ENCODE measurements around the gene FCF1.
A peak's percentile ranks its signal among the peaks of the same experiment; 100 is the strongest.
"Not testable (repeated sequence)": the region's sequence is repeated elsewhere in the genome, so short reads cannot be mapped to it uniquely, and the experiment has no call there.

FCF1 gene

DNA sequence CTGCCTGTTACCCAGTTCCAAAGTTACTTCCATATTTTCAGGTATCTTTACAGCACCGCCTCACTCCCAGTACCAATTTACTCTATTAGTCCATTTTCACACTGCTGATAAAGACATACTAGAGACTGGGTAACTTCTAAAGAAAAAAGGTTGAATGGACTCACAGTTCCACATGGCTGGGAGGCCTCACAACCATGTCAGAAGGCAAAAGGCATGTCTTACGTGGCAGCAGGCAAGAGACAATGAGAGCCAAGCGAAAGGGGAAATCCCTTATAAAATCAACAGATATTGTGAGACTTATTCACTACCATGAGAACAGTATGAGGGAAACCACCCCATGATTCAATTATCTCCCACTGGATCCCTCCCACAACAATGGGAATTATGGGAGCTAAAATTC lies 9.9 kb upstream of the FCF1 start:
- DNase-seq: no peak

DNA sequence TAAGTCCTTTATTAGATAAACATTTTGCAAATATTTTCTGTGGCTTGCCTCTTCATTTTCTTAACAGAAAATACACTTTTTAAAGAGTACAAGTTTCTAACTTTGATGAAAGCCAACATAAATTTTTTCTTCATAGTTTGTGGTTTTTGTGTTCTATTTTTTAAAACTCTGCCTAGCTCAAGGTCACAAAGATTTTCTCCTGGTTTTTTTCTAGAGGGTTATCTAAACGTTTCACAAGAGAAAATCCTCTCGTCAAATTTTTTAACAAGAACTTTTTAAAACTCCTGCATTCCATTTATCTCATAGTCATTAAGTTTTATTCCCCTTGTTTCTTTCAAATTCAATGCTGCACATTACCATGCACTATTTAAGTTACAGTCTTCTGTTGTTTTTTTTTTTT lies 8.3 kb upstream of the FCF1 start:
- DNase-seq: no peak

DNA sequence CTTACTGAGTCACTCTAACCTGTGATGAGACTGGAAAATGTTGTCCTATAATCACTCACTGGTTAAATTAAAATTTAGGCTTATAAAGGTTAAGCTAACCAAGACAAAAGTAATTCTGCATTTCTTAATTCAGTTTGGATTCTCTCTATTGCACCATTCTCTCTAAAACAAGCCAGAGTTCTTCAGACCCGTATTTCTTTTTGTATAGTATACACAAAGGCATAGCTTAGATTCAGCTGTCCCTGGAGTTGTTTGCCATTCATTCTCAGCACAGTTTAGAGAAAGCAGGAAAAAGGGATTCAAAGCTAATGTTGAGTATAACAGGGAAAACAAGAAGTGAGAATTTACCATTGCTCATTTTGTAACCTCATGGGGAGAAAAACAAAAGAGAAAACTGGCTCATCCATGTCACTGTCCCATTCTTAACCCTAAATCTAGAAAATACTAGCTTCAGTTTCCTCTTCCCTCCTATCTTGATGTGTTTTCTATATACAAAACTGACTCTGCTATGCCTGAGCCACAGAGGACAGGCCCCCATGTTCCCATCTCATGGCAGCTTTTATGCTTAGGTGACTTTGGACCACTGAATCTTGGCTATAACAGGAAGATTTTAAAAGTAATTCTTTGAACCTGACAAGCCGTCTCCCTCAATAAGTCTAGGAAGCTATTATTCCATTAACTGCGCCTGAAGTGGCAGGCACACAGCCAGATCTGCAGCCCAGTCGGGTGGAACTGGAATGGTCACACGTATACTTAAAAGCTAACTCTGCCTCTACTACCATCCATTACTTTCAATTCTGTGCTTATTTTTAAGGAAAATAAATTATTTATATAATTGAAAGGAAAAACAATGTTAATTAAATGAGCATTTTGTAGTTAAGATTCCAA lies 7.1 kb upstream of the FCF1 start:
- no peak for DNase-seq

DNA sequence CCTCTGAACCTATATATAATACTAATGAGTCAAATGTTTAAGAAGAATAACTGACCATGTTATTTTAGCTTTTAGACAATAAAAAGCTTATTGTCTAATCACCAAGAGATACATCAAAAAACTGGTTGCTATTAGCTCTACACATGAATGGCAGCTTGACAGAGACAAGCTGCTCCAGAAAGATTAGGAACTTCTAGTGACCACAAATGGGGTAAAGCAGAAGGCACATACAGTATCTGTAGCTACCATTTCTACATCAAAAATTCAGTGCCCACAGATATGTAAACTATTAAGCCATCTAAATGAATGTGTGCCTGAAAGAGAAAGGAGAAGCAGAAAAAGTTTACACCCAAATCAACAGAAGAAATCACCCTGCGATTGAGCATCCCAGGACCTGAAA lies 2.5 kb upstream of the FCF1 start:
- DNase-seq: no peak

DNA sequence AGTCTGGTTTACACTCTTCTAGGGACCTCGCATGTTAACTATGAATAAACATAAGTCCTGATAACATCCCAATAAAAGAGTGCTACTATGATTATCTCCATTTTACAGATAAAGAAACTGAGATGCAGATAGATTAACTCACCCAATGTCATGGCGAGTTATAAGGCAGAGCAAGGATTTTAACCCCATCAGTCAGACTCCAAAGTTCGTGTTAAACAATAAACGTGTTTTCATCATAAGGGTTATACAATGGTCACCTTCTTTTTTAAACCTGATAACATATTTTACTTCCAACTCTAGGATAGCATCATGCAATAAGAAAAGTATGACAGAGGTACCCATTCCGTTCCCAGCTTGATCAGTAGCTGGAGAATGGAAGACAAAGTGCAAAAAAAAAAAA lies 1.3 kb upstream of the FCF1 start:
- DNase-seq: no peak

DNA sequence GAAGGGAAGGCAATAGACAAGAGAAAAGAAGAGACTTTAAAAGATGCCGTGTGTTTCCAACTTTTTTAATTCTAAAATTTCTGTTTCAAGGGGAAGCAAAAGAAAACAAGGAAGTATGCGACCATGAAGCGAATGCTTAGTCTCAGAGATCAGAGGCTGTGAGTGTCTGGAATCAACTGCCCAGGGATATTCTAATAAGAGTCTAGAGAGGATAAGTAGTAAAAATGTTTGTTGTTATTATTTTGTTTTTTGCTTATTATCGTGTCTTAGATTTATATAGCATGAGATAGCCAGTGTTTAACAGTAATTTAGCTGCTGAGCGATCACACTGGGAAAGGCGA lies 421 bp downstream of the FCF1 start:
- no peak for DNase-seq

DNA sequence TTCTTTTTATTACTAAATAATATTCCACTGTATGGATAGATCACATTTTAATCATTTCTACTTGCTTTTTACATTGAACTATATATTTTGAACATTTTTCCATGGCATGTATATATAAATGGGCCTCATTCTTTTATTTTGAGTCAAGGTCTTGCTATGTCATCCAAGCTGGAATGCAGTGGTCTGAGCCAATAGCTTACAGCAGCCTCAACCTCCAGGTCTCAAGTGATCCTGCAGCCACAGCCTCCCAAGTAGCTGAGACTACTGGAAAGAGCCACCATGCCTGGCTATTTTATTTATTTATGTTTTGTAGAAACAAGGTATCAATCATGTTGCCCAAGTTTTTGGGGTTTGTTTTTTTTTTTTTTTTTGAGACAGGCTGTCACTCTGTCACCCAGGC lies 7.6 kb downstream of the FCF1 start:
- no peak for DNase-seq

DNA sequence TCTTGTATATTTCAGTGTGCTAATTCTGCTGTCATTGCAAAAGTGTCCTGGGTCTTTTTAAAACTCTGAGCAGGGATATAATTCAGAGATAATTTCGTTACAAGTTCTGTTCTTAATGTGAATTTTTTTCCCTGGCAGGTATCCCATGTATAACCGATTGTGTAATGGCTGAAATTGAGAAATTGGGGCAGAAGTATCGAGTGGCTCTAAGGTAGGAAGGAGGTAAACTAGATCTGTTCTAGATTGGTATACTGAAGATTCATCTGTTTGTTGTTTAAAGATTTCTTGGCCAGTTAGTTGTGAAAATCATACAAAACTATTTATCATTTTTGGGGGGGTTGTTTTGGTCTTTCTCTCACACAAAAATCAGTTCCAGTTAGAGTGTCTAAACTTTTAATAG lies 10.2 kb downstream of the FCF1 start:
- DNase-seq: no peak

DNA sequence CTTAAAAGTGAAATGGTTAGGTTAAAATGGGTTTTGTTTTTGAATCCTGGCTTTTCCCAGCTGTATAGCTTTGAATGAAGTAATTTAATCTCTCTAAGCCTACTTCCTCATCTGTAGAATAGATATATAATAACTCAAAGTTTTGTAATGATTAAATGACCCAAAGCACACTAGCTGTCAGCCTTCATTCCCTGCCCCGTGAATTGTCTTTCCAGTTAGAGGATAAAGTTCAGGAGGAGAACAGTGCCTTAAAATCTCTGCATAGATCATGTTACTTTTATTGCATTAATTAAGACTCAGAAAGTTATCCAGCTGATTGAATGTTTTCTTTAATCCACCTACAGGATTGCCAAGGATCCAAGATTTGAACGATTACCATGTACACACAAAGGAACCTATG lies 19.4 kb downstream of the FCF1 start:
- no peak for DNase-seq

DNA sequence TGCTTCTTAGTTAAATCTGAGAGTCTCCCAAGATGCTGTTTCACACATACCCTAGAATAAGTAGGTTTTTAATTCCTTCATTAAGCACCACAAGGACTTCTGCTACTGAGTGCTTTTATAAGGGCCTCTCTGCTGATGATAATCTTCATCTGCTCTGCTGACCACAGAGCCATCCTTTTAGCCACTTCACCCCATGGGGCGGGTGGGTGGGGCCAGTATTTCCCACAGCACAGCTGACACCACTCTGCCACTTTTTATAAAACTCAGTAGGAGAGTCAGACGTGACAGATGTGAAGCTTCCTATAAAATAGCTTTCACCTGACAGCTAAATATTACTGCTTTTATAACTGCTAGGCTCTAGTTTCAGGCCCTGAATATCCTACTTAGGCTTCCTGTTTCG lies 20.3 kb downstream of the FCF1 start:
- DNase-seq: no peak

DNA sequence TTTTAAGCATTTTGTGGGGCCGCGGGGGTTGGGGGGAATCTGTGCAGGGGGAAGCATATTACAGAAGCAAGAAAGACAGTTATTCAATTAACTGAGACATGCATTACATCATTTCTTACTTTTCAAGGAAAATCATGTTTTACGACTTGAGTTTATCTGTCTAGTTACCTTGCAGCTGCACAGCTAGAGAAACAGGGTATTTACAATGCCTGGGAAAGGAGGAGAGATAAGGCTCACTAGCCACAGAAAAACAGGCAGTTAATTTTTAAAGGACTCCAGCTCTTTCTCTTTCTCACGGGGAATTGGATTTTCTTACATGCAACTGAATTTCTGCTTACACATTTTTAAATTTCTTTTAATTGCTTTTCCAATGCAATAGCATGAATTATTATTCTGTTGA lies 22.2 kb downstream of the FCF1 start:
- no peak for DNase-seq

DNA sequence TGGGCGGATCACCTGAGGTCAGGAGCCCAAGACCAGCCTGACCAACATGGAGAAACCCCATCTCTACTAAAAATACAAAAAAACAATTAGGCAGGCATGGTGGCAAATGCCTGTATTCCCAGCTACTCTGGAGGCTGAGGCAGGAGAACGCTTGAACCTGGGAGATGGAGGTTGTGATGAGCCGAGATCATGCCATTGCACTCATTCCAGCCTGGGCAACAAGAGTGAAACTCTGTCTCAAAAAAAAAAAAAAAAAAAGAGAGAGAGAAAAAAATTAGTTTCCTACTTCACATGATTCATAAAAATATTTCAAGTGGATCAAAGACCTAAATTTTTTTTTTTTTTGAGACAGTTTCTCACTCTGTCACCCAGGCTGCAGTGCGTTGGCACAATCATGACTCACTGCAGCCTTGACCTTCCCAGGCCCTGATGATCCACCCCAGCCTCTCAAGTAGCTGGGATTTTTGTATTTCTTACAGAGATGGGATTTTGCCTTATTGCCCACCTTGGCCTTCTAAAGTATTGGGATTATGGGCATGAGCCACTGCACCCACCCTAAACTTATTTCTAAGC lies 24.9 kb downstream of the FCF1 start:
- DNase-seq: no peak

DNA sequence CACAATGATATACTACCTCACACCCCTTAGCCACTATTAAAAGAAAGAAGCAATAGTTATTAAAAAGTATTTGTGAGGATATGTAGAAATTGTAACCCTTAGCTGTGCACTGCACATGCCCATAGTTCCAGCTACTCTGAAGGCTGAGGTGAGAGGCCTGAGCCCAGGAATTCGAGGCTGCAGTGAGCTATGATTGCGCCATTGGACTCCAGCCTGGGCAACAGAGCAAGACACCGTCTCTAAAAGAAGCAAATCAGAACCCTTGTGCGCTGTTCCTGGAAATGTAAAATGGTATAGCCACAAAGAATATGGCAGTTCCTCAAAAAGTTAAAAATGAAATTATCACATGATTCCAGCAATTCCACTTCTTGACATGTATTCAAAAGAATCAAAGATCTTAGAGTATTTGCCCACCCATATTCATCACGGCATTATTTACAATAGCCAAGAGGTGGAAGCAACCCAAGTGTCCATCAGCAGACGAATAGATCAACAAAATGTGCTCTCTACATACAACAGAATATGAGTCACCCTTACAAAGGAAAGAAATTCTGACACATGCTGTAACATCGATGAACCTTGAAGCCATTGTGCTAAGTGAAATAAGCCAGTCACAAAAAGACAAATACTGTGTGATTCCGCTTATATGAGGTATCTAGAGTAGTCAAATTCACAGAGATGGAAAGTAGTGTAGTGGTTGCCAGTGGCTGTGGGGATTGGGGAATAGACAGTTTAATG lies 26.5 kb downstream of the FCF1 start:
- DNase-seq: no peak

DNA sequence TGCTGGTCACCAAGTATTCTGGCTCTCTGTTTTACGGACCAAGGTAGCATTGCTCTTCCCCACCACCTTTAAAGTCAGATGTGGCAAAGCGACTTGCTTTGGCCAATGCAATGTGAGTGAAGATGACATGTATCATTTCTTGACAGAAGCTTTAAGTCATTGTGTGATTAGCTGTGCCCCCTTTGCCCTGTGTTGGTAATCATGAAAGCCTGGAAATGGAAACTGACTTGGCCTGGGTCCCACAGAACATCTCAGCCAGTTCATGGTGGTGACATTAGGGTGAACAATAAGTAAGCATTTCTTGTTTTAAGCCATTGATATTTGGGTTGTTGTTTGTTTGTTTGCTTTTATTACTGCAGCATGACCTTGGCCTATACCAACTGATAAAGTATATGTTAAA lies 34.3 kb downstream of the FCF1 start:
- no peak for DNase-seq

DNA sequence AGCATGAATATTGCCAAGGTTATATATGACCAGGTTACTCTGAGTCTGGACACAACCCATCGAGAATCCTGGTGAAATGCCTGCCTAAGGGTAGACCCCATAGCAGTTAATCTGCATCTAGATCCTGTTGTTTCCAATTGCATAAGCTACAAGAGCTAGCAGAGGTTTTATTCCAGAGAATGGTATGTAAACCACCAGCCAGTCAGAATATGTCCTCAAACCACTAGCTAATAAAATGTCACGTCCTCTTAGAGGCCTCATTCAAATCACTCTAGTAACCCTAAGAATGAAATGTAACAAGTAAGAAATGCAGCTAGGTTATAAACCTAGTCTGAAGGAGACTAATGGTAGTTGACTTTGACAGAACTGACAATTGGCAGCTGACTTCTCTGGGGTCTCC lies 41.2 kb downstream of the FCF1 start:
- no peak for DNase-seq

DNA sequence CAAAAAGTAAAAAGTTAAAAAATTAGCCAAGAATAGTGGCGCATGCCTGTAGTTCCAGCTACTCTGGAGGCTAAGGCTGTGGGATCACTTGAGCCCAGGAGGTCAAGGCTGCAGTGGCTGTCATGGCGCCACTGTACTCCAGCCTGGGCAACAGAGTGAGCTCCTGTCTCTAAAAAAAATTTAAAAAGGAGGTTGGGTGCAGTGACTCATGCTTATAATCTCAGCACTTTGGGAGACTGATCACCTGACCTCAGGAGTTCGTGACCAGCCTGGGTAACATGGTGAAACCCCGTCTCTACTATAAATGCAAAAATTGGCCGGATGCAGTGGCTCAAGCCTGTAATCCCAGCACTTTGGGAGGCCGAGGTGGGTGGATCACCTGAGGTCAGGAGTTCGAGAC lies 42.0 kb downstream of the FCF1 start:
- no peak for DNase-seq

DNA sequence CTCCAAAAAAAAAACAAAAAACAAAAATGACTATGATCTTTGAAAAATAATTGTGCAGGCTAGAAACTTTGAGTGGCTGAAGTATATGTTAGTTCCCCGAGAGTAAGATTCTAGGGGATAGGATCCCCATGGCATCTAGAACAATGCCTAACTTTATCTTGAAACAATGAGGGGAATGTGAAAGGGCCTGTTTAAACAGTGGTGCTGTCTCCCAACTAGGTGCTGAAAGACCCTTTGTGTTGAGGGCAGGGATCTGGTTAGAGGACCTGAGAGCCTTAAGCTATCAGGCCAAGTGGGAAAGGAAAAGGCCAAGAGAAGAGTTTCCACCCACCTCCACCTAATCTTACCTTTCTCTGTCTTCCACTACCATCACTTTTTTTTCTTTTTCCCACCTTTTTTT lies 43.4 kb downstream of the FCF1 start:
- DNase-seq: no peak

DNA sequence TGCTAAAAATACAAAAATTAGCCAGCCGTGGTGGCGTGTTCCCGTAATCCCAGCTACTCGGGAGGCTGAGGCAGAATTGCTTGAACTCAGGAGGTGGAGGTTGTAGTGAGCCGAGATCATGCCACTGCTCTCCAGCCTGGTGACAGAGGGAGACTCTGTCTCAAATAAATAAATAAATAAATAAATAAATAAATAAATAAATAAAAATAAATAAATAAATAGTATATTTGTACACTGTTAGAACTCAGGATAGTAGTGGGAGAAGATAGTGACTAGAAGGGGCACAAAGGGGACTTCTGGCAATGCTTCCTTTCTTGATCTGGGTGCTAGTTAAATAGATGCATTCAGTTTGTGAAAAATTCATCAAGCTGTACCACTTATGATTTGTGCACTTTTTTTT lies 45.6 kb downstream of the FCF1 start:
- not testable (repeated sequence) for DNase-seq

DNA sequence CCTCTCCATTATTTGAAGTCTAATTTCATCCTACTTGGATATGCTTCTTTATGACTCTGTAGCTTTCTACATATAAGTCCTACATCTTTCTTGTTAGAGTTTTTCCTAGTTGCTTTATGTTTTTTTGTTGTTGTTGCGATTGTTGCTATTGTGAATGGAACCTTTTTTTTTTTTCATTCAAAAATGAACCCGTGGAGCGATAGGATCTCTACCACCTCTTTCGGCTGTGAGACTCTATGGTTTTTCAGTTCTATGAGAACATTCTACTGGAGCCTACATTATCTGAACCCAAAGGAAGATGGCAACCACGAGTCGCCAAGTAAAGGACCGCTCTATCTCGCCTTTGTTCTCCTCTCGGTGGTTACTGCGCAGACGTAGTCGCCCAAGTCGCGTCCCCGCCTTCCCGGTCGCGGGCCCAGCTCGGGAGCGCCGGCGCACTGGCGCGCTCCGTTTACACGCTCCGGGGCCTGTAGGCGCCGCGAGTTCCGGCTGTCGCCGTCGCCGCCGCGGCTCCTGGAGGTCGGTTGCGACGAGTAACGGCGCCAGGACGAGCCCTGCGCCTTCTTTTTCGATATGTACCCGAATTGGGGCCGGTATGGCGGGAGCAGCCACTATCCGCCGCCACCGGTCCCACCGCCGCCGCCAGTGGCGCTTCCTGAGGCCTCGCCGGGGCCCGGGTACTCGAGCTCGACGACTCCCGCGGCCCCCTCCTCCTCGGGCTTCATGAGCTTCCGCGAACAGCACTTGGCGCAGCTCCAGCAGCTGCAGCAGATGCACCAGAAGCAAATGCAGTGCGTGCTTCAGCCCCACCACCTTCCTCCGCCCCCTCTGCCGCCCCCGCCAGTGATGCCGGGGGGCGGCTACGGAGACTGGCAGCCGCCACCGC lies 50.2 kb downstream of the FCF1 start, which contains the start of gene YLPM1:
Gene YLPM1 (plus strand): TSS at position 400 of the 886 bp plus-strand sequence. CDS start 174 bp downstream, at position 574.
- peak; percentile 96 for DNase-seq

DNA sequence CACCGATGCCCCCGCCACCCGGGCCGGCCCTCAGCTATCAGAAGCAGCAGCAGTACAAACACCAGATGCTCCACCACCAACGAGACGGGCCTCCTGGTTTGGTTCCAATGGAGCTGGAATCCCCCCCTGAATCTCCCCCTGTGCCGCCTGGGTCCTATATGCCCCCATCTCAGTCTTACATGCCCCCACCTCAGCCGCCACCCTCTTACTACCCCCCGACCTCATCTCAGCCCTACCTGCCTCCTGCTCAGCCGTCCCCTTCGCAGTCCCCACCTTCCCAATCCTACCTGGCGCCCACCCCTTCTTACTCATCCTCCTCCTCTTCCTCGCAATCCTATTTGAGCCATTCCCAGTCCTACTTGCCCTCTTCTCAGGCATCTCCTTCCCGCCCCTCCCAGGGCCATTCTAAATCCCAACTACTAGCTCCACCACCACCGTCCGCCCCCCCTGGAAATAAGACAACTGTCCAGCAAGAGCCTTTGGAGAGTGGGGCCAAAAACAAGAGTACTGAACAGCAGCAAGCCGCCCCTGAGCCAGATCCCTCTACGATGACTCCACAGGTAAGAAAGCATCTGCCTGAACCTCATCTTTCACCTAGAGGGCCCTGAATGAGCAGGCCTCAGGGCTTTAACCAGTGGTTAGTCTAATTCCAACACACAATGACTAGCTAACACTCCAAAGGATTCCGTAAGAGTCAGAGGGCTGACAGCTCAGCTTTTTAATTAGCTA lies 51.0 kb downstream of the FCF1 start:
- peak; percentile 50 for DNase-seq

DNA sequence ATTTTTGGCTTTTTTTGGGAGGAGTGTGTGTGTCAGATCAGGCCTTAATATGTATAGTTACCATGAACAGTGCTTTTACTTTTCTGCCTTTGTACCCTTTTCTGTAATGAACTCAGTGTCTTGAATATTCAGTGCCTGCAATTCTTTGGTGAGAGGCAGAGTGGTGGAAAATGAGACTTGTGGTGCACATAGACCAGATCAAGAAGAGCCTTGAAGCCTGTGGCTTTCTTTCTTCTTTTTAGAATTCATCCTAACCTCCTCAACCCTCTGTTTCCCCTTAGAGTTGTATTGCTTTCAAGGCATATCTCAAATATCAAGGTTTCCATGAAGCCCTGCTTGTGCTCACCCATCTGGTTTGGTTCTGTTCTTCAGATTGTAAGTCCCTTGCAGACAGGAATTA lies 52.8 kb downstream of the FCF1 start:
- DNase-seq: no peak

DNA sequence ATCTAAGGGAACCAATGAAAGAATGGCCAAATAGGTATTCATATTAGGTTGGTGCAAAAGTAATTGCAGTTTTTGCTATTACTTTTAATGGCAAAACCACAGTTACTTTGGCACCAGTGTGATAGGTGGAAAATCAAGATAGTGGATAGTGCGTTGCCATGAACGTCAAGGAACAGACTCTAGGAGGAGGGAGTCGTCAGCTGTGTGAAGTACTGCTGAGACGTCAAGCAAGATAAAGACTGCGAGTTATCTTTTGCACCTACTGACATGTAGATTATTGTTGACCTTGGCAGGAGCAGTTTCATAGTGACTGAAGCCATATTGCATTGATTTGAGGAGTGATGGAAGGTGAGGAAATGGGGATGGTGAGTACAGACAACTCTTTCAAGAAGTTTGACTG lies 58.5 kb downstream of the FCF1 start:
- no peak for DNase-seq

Data from NCI-H1092 (cell line).